Activated T-helper 1 cell treated with anti-CD3 and anti-CD28 coated beads, Interleukin-12 subunit alpha, Interleukin-12 subunit beta, Interleukin-2, Interleukin-4 antibody, amounts not matched to agents 30 ng/mL and 10 ng/mL and 1 ng/mL, durations not matched to agents 14 hours and 24 hours and 36 hours (primary cell): Measurements from ENCODE around the gene RIC8B. TPM values are rescaled to one million over a fixed set of nuclear protein-coding genes. Genes with fewer than 3 reads are reported as not detected.

Experiments used
- DNase-seq: peaks from one replicate; pipeline ENCODE4 v3.0.0; 2021; ENCODE audit warnings: low spot score
- H3K27ac Mint-ChIP-seq: one replicate; pipeline ENCODE4 v1.8.0; 2021; ENCODE audit warnings: mild to moderate bottlenecking, mixed read lengths
- H3K27me3 Mint-ChIP-seq: one replicate; pipeline ENCODE4 v1.8.0; 2022; ENCODE audit warnings: mild to moderate bottlenecking, moderate library complexity, mixed read lengths; ENCODE audit not compliant: insufficient read depth
- H3K36me3 Mint-ChIP-seq: one replicate; pipeline ENCODE4 v1.8.0; 2021; ENCODE audit warnings: low read depth, mixed read lengths
- H3K4me1 Mint-ChIP-seq: one replicate; pipeline ENCODE4 v1.8.0; 2021; ENCODE audit warnings: low read depth, mixed read lengths
- H3K4me3 Mint-ChIP-seq: one replicate; pipeline ENCODE4 v1.8.0; 2021; ENCODE audit warnings: mild to moderate bottlenecking, moderate library complexity, mixed read lengths
- H3K9me3 Mint-ChIP-seq: one replicate; pipeline ENCODE4 v1.8.0; 2021; ENCODE audit warnings: mixed read lengths
- intact Hi-C: fragments of 100-400 bp; cut with micrococcal nuclease; formaldehyde crosslinking; loops from one replicate; pipeline ENCODE4 v1.15.1; 2024
- total RNA-seq: library from RNA; stranded (reverse); gene quantifications from 2 replicates; pipeline ENCODE4 v1.2.3, GENCODE V29; 2022

RIC8B gene
- total RNA-seq, 1 donor from 2014 or later = 11.4 TPM

DNA sequence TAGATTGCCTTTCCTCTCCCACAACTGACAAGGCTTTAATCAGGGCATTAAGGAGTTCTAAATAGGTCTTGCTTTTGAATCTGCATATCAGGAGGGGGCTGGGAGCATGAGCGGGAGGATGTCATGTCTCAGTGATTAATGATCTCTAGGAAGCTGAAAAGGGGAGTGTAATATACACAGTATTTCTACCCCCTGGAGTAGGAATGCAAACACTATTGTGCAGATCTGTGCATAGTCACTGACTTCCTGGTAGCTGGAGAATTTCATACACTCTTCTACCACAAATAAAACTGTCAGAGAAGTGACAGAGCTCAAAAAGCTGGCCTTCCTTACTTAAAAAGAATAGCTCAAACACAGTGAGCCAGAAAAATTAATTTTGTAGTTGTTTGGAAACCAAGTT is 65.8 kb downstream of the RIC8B start:
- intact Hi-C loops = loop anchor here (5.0 to 10.0 kb wide), 3 partner anchors 82 to 485 kb away; partner anchors contain the start of genes POLR3B and RFX4
- no peaks in the 10 kb centered on the region for H3K27me3 Mint-ChIP-seq

DNA sequence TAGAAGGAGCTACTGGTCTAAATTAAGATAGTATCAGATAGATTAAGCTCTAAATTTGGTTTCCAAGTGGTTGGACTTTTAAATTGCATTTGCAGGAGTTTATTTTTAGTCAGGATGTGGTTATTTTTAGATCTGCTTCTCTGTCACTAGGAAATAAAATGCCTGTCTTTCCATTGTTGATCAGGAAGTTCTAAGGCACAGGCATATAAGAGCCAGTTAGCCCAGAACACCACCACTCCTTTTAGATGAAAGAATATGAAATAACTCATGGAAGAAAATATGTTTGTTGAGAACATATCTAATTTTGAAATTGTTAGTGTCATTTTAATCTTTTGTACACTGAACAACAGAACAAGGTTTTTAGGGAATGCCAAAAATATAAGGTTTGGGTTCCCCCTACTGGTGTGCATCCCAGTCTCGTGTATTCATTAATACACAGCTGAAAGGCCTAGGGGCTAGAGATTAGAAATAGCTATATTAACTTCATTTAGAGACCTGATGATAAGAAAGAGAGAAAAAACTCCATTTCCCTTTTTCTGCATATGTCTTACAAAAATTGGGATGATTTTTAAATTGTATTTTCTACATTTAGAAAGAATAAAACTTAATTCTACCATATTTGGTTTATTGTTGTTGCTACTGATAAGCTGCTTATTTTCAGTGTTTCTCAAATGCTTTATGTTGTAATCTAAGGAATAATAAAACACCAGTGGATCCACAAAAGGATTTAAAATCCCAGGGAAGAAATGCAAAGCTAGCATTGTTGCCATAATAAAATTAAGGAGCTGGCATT is 67.2 kb downstream of the RIC8B start:
- Mint-ChIP-seq H3K27me3 (no peaks in the 10 kb centered on the region), H3K36me3 (peaks cover 5% of the 10 kb centered on the region), H3K4me1 (peaks cover 12% of the 10 kb centered on the region), H3K27ac (no peak overlapping the region), H3K4me3 (no peak overlapping the region), H3K9me3 (no peaks in the 10 kb centered on the region)
- intact Hi-C loops = loop anchor here (1.0 to 10.0 kb wide), 5 partner anchors 81 to 487 kb away; partner anchors contain the start of genes POLR3B and RFX4
- no peak for DNase-seq

More for the DNA sequence above, 65.8 kb downstream of the RIC8B start:
- H3K9me3 Mint-ChIP-seq = no peaks in the 10 kb centered on the region
- DNase-seq = no peak
- H3K4me1 Mint-ChIP-seq = peaks cover 12% of the 10 kb centered on the region
- no peak overlapping the region for H3K4me3 Mint-ChIP-seq
- H3K36me3 Mint-ChIP-seq = peaks cover 7% of the 10 kb centered on the region
- H3K27ac Mint-ChIP-seq = no peak overlapping the region

- intact Hi-C loops = loop anchor here (10.0 kb wide), 2 partner anchors 261 to 491 kb away; partner anchors contain the start of genes POLR3B and RFX4
- H3K9me3 Mint-ChIP-seq = no peaks in the 10 kb centered on the region
- no peaks in the 10 kb centered on the region for H3K27me3 Mint-ChIP-seq
- H3K27ac Mint-ChIP-seq = no peak overlapping the region
- H3K4me3 Mint-ChIP-seq = no peak overlapping the region
- peaks cover 11% of the 10 kb centered on the region for H3K4me1 Mint-ChIP-seq
- DNase-seq = no peak
- H3K36me3 Mint-ChIP-seq = peaks cover 5% of the 10 kb centered on the region
Measured at GRCh38 chr12:106845902-106846301, 71.4 kb downstream of the RIC8B start.

DNA sequence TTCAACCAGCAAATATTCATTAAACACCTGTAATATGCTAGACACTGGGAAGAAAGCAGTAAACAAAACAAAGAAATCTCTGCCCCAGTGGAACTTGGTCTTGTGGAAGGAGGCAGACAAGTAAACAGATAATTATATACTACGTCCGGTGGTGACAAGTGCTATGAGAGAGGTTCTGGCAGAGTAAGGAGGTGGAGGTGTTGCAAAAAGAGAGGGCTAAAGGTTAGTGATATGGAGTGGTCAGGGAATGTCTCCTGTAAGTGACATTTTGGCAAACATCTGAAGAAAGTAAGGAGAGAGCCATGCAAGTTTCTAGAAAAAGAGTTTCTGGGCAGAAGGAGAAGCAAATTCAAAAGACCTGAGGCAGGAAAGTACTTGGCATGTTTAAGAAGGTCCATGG is 73.4 kb downstream of the RIC8B start:
- Mint-ChIP-seq H3K9me3 (no peaks in the 10 kb centered on the region), H3K27ac (no peak overlapping the region), H3K4me1 (peaks cover 5% of the 10 kb centered on the region), H3K27me3 (no peaks in the 10 kb centered on the region), H3K36me3 (peaks cover 8% of the 10 kb centered on the region), H3K4me3 (no peak overlapping the region)
- intact Hi-C loops = loop anchor here (10.0 kb wide), 2 partner anchors 263 to 493 kb away; partner anchors contain the start of genes POLR3B and RFX4
- DNase-seq = no peak

DNA sequence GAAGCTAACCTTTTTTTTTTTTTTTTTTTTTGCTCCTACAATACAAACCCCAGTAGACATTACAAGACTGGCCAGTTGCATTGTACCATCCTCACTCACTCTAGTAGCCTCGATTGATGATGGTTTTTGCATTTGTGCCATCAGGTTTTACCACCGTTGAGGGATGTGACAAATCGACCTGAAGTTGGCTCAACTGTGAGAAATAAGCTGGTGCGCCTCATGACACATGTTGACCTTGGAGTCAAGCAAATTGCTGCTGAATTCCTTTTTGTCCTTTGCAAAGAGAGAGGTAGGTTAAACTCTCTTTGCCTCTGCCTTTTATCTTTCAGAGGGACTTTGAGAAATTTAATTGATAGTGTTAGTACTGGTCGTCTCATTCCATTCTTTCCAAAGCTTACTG is 76.8 kb downstream of the RIC8B start:
- no peak for DNase-seq
- H3K27me3 Mint-ChIP-seq = no peaks in the 10 kb centered on the region
- peaks cover 11% of the 10 kb centered on the region for H3K36me3 Mint-ChIP-seq
- peaks cover 5% of the 10 kb centered on the region for H3K4me1 Mint-ChIP-seq
- intact Hi-C loops = no loop called here
- H3K27ac Mint-ChIP-seq = no peak overlapping the region
- H3K9me3 Mint-ChIP-seq = no peaks in the 10 kb centered on the region
- H3K4me3 Mint-ChIP-seq = no peak overlapping the region

DNA sequence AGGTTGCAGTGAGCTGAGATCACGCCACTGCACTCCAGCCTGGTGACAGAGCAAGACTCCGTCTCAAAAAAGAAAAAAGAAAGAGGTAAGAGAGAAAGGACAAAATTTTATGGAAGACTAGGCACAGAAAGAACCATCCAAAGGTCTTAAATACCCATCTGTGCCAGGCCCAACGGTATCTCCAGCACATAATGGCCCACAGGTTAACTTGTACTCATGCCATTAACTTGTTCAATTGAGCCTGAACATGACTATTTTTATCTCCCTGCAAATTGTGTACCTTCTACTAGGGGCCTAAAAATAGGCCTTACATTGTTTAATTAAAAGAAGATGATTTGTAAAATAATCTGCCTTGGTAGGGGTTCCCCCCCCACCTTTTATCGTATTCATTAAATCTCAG is 80.2 kb downstream of the RIC8B start:
- peaks cover 13% of the 10 kb centered on the region for H3K36me3 Mint-ChIP-seq
- intact Hi-C loops = loop anchor here (2.0 to 5.0 kb wide), 2 partner anchors 48 to 60 kb away; no protein-coding TSS in a partner anchor
- no peaks in the 10 kb centered on the region for H3K9me3 Mint-ChIP-seq
- H3K27me3 Mint-ChIP-seq = no peaks in the 10 kb centered on the region
- no peak for DNase-seq
- peaks cover 5% of the 10 kb centered on the region for H3K4me1 Mint-ChIP-seq
- peak overlapping the region; percentile 81 for H3K27ac Mint-ChIP-seq
- H3K4me3 Mint-ChIP-seq = peak overlapping the region; percentile 71

DNA sequence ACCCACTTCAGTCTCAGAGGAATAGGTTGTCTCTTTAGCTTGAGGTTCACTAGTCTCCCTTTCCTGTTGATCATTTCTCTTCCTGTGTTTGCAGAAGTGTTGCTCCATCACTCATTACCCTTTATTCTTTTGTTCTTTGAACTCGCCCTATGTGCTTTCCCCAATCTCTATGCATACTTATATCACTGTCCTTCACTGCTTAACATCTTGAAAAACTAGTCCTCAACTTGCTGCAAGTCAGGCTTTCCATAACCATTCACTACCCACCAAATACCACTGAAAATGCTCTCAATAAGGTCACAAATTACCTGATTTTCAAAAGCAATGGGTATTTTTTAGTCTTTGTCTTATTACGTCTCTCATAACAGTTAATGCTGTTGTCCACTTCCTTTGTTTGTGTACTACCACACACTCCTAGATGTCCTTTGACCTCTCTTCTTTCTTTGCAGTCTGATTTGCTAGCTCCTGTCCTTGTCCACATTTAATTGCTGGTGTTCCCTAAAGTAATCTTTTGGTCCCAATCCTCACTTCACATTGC is 80.8 kb downstream of the RIC8B start:
- Mint-ChIP-seq H3K9me3 (no peaks in the 10 kb centered on the region), H3K36me3 (peaks cover 12% of the 10 kb centered on the region), H3K27ac (no peak overlapping the region), H3K4me3 (no peak overlapping the region), H3K4me1 (peaks cover 2% of the 10 kb centered on the region), H3K27me3 (no peaks in the 10 kb centered on the region)
- DNase-seq = no peak
- intact Hi-C loops = loop anchor here (2.0 to 5.0 kb wide), 2 partner anchors 47 to 60 kb away; no protein-coding TSS in a partner anchor

- no peaks in the 10 kb centered on the region for H3K4me1 Mint-ChIP-seq
- H3K4me3 Mint-ChIP-seq = no peak overlapping the region
- H3K9me3 Mint-ChIP-seq = no peaks in the 10 kb centered on the region
- no peak overlapping the region for H3K27ac Mint-ChIP-seq
- peaks cover 26% of the 10 kb centered on the region for H3K36me3 Mint-ChIP-seq
- intact Hi-C loops = no loop called here
- DNase-seq = no peak
- no peaks in the 10 kb centered on the region for H3K27me3 Mint-ChIP-seq
Measured at GRCh38 chr12:106861984-106862916, 87.8 kb downstream of the RIC8B start.

GRCh38 chr12:106863189-106863588 is 88.7 kb downstream of the RIC8B start:
- H3K27me3 Mint-ChIP-seq = no peaks in the 10 kb centered on the region
- H3K4me3 Mint-ChIP-seq = no peak overlapping the region
- no peaks in the 10 kb centered on the region for H3K4me1 Mint-ChIP-seq
- no peaks in the 10 kb centered on the region for H3K9me3 Mint-ChIP-seq
- intact Hi-C loops = no loop called here
- peaks cover 30% of the 10 kb centered on the region for H3K36me3 Mint-ChIP-seq
- DNase-seq = no peak
- H3K27ac Mint-ChIP-seq = no peak overlapping the region

DNA sequence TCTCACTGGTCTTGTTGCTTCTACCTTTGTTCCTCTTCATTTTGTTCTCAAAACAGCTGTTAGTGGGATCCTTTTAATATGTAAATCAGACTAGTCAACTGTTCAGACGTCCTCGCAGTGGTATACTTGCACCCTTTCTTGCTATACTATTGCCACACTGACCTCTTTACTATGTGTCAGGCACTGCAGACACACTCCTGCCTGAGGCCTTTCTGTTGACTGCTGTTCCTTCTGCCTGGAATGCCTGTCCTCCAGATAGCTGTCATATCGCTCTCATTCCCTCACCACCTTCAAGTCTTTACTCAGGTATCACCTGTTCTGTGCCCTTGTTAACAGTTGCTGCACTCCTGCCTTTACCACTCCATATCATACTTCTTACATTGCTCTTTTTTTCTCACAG is 91.2 kb downstream of the RIC8B start:
- Mint-ChIP-seq H3K4me1 (no peaks in the 10 kb centered on the region), H3K27ac (no peak overlapping the region), H3K4me3 (no peak overlapping the region), H3K36me3 (peaks cover 23% of the 10 kb centered on the region), H3K9me3 (no peaks in the 10 kb centered on the region), H3K27me3 (no peaks in the 10 kb centered on the region)
- DNase-seq = no peak
- intact Hi-C loops = no loop called here

DNA sequence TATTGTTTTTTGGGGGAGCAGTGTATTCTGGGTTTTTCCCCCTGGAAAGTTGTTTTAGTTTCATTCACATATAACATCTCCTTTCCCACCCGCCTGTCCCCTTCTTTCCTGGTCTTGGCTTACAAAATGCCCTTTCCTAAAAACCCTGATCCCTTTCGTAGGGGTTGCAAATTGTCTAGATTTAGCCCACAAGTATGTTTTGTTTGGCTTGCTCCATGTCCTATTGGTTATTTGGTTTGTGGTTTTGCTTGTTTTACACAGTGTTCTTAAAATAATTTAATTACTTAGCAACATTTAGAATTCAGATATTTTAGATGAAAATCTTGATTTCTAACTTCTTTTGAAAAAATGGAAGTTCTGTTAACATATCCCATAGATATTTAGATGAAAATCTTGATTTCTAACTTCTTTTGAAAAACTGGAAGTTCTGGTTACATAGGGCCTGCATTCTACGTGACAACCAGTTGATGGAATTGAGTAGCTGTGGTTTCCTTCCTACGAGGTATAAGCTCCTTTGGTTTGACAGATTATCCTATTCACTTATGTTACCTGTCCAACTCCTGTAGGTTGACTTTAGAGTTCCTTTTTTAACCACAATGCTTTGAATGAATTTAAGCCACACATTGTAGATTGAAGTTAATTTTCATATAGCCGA is 92.1 kb downstream of the RIC8B start:
- no peaks in the 10 kb centered on the region for H3K27me3 Mint-ChIP-seq
- no peaks in the 10 kb centered on the region for H3K4me1 Mint-ChIP-seq
- H3K4me3 Mint-ChIP-seq = no peak overlapping the region
- intact Hi-C loops = no loop called here
- no peak for DNase-seq
- no peak overlapping the region for H3K27ac Mint-ChIP-seq
- H3K9me3 Mint-ChIP-seq = no peaks in the 10 kb centered on the region
- H3K36me3 Mint-ChIP-seq = peaks cover 21% of the 10 kb centered on the region

DNA sequence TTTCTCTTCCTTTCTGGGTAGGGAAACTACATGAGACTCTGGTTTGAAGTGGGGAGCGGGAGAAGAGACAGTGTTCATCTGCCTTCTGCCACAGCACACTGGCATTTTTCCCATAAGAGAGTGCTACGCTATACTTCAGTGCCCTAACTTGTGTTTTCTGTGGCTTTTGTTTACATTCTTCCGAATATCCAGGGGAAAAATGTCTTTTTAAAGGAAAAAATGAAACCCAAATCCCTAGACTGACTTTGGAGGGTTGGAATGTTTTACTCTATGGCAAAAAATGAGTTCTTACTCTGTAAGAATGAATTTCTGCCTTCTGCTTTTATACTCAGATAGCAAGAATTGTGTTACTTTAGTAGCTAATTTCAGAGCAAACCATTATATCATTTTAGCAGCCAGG is 93.2 kb downstream of the RIC8B start:
- DNase-seq = no peak
- Mint-ChIP-seq H3K27me3 (no peaks in the 10 kb centered on the region), H3K27ac (no peak overlapping the region), H3K36me3 (peaks cover 20% of the 10 kb centered on the region), H3K4me3 (no peak overlapping the region), H3K9me3 (no peaks in the 10 kb centered on the region), H3K4me1 (no peaks in the 10 kb centered on the region)
- intact Hi-C loops = no loop called here
